IMR-90 (cell line): Measurements from ENCODE around the gene ZSCAN16. TPM values are rescaled to one million over a fixed set of nuclear protein-coding genes. Genes with fewer than 3 reads are reported as not detected.
A peak's percentile ranks its signal among the peaks of the same experiment; 100 is the strongest.

ENCODE experiments used
- ATAC-seq: fragments of 200-7000 bp; cut with Tn5 transposase; 2 replicates; pipeline ENCODE4 v1.9.1; 2020; ENCODE audit warnings: low read depth, mild to moderate bottlenecking, moderate library complexity
- BruUV-seq: library from RNA; stranded (reverse); fragments of 400-500 nt; replicated peaks from 2 replicates; lab custom pipeline; 2021; lab: Mats Ljungman, UMichigan
- CTCF ChIA-PET: fragments of 300-600 bp; formaldehyde crosslinking; extraction: SDS; loops from one replicate; lab custom pipeline; 2021; ENCODE audit warnings: antibody characterized with exemption; lab: Yijun Ruan, JAX
- POLR2A ChIA-PET: fragments of 300-600 bp; sonication (Branson Sonifier 250); formaldehyde crosslinking; loops from one replicate; lab custom pipeline; 2022; ENCODE audit warnings: antibody characterized with exemption; ENCODE audit not compliant: unreplicated experiment; lab: Charles Lee
- DNase-seq: peaks from one replicate; pipeline ENCODE4 v3.0.0; 2013
- H2AFZ ChIP-seq: replicated peaks from 2 replicates; pipeline ENCODE3; 2013; ENCODE audit warnings: low read length, mild to moderate bottlenecking; ENCODE audit not compliant: poor library complexity
- H2AK5ac ChIP-seq: 2 replicates; pipeline ENCODE4 v1.6.1; 2013; ENCODE audit warnings: low read depth, low read length, inconsistent platforms
- H2AK9ac ChIP-seq: replicated peaks from 2 replicates; pipeline ENCODE3; 2013; ENCODE audit warnings: mild to moderate bottlenecking, low read depth, low read length, moderate library complexity; ENCODE audit not compliant: poor library complexity
- H2BK120ac ChIP-seq: 2 replicates; pipeline ENCODE4 v1.6.1; 2013; ENCODE audit warnings: low read depth, low read length, inconsistent platforms
- H2BK15ac ChIP-seq: 3 replicates; pipeline ENCODE4 v1.6.1; 2013; ENCODE audit warnings: low read depth, low read length, inconsistent platforms
- H2BK20ac ChIP-seq: 2 replicates; pipeline ENCODE4 v1.6.1; 2013; ENCODE audit warnings: low read depth, mild to moderate bottlenecking, inconsistent platforms, low read length, moderate library complexity
- H2BK5ac ChIP-seq: 2 replicates; pipeline ENCODE4 v1.6.1; 2013; ENCODE audit warnings: mild to moderate bottlenecking, low read depth, low read length, inconsistent platforms; ENCODE audit not compliant: poor library complexity, severe bottlenecking
- H3K14ac ChIP-seq: replicated peaks from 2 replicates; pipeline ENCODE4 v1.6.1; 2013; ENCODE audit warnings: low read depth, low read length, inconsistent platforms
- H3K18ac ChIP-seq: 2 replicates; pipeline ENCODE4 v1.6.1; 2013; ENCODE audit warnings: low read depth, low read length, control low read depth
- H3K23ac ChIP-seq: 2 replicates; pipeline ENCODE4 v1.6.1; 2013; ENCODE audit warnings: low read depth, low read length, inconsistent platforms
- H3K27ac ChIP-seq: 2 replicates; pipeline ENCODE4 v1.5.1; 2013; ENCODE audit warnings: mild to moderate bottlenecking, control low read depth, low read length; ENCODE audit not compliant: insufficient read depth
- H3K27me3 ChIP-seq: 2 replicates; pipeline ENCODE4 v1.6.1; 2013; ENCODE audit warnings: low read length; ENCODE audit not compliant: control insufficient read depth, insufficient read depth
- H3K36me3 ChIP-seq: 2 replicates; pipeline ENCODE4 v1.6.1; 2013; ENCODE audit warnings: low read length, mixed read lengths; ENCODE audit not compliant: control insufficient read depth, insufficient read depth
- H3K4ac ChIP-seq: 2 replicates; pipeline ENCODE4 v1.6.1; 2013; ENCODE audit warnings: low read depth, low read length, inconsistent platforms
- H3K4me1 ChIP-seq: 2 replicates; pipeline ENCODE4 v1.6.1; 2013; ENCODE audit warnings: low read length, mixed read lengths; ENCODE audit not compliant: control insufficient read depth, insufficient read depth
- H3K4me2 ChIP-seq: 2 replicates; pipeline ENCODE4 v1.6.1; 2013; ENCODE audit warnings: low read depth, mild to moderate bottlenecking, control low read depth, low read length, moderate library complexity
- H3K4me3 ChIP-seq: 2 replicates; pipeline ENCODE4 v1.5.1; 2013; ENCODE audit warnings: low read depth, mild to moderate bottlenecking, control low read depth, low read length, moderate library complexity; ENCODE audit not compliant: insufficient read depth
- H3K56ac ChIP-seq: 2 replicates; pipeline ENCODE4 v1.6.1; 2013; ENCODE audit warnings: low read length, inconsistent platforms; ENCODE audit not compliant: insufficient read depth; ENCODE audit errors: extremely low read depth
- H3K79me1 ChIP-seq, 2 experiments: 2 replicates each; pipeline ENCODE4 v1.6.1; 2013; ENCODE audit warnings: low read length in 2 of 2, inconsistent platforms in 1 of 2, low read depth in 1 of 2
- H3K9ac ChIP-seq: 2 replicates; pipeline ENCODE4 v1.6.1; 2013; ENCODE audit warnings: low read depth, low read length, control low read depth
- H3K9me1 ChIP-seq: 2 replicates; pipeline ENCODE4 v1.6.1; 2013; ENCODE audit warnings: low read length, inconsistent platforms; ENCODE audit not compliant: insufficient read depth
- H3K9me3 ChIP-seq: 2 replicates; pipeline ENCODE4 v1.6.1; 2013; ENCODE audit warnings: low read length; ENCODE audit not compliant: control insufficient read depth, insufficient read depth
- H4K20me1 ChIP-seq: 2 replicates; pipeline ENCODE4 v1.6.1; 2013; ENCODE audit warnings: low read length, inconsistent platforms; ENCODE audit not compliant: insufficient read depth
- H4K5ac ChIP-seq: 2 replicates; pipeline ENCODE4 v1.6.1; 2013; ENCODE audit warnings: mild to moderate bottlenecking, low read depth, low read length, control low read depth
- H4K8ac ChIP-seq, 2 experiments: 2 replicates each; pipeline ENCODE4 v1.6.1; 2013; ENCODE audit warnings: low read depth in 2 of 2, low read length in 2 of 2, control low read depth in 1 of 2, inconsistent platforms in 1 of 2
- H4K91ac ChIP-seq: 2 replicates; pipeline ENCODE4 v1.6.1; 2013; ENCODE audit warnings: low read depth, low read length, inconsistent platforms; ENCODE audit not compliant: insufficient read depth
- CEBPB ChIP-seq: IDR thresholded peaks from 2 replicates; pipeline ENCODE4 v1.6.1; 2012; ENCODE audit warnings: low read depth, low read length, improper control_type of control experiment
- MAFK ChIP-seq: IDR thresholded peaks from 2 replicates; pipeline ENCODE4 v1.6.1; 2012; ENCODE audit warnings: low read depth, low read length, improper control_type of control experiment
- WGBS, 2 experiments: methylation state at CpG; one replicate each; pipeline versions ENCODE4 v1.1.5 to v1.1.7; 2013; ENCODE audit warnings: missing lambda C conversion rate in 2 of 2; ENCODE audit not compliant: insufficient read length in 1 of 2; ENCODE audit errors: extremely low coverage in 2 of 2; 5-methylcytosine and 5-hydroxymethylcytosine counted together
- dilution Hi-C: fragments of 300-500 bp; cut with HindIII; formaldehyde crosslinking; loops from one replicate; pipeline ENCODE4 v1.14.3; 2018; ENCODE audit warnings: low sequenced_read_pairs; ENCODE audit not compliant: unreplicated experiment
- in situ Hi-C: fragments of 300-500 bp; cut with MboI; formaldehyde crosslinking; loops from 3 replicates; pipeline ENCODE4 v1.14.3; 2019; ENCODE audit warnings: low sequenced_read_pairs, inconsistent platforms, mixed read lengths
- intact Hi-C: fragments of 100-400 bp; cut with micrococcal nuclease; formaldehyde crosslinking; loops from 2 replicates; pipeline ENCODE4 v1.10.0; 2022
- polyA plus RNA-seq, 3 experiments: library from polyadenylated mRNA; depleted of rRNA; stranded (reverse); fragments of >200 nt; gene quantifications; 2 replicates each; pipeline ENCODE4 v1.2.3, GENCODE V29; 2012; ENCODE audit warnings: low replicate concordance in 1 of 3
- total RNA-seq: library from RNA; depleted of rRNA; stranded (reverse); fragments of >200 nt; gene quantifications from 2 replicates; pipeline ENCODE4 v1.2.3, GENCODE V29; 2012

Gene ZSCAN16
- total and polyA plus RNA-seq, 2 of the 4 experiments (the other 2 are of a cell fraction) = 1.8 to 3.0 TPM

DNA sequence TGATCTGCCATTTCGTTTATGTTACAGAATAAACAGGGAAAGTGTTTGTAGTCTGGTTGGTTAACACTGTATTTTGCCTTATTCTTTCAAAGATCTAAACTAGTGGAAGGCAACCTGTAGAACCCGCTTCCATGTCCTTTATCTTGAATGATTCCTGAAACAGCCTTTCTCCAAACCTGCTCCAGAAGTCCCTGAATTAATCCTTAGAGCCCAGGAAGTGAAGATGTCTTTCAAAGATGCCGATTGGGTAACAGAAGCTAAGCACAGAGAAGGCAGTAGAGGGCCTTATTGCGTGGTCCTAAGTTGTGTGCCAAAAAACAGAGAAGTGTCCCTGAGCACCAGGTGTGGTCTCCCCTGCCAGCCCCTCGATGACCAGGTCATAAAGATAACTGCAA lies 19.2 kb upstream of the ZSCAN16 start:
- in situ Hi-C loops (no loop called here), dilution Hi-C loops (no loop called here), intact Hi-C loops (no loop called here)
- H3K36me3 ChIP-seq = no peaks in the 10 kb centered on the region
- H4K5ac ChIP-seq = peak overlapping the region; percentile 82
- H3K4me3 ChIP-seq = peak overlapping the region; percentile 60
- TF ChIP-seq CEBPB = 0 out of 2 replicates have a peak, but pooled peaks have one; percentile 5
- no peak for TF ChIP-seq MAFK
- no peaks in the 10 kb centered on the region for H3K79me1 ChIP-seq
- POLR2A ChIA-PET = no interaction called here
- H4K8ac ChIP-seq = peak overlapping the region; percentile 85 to 93
- H2AK9ac ChIP-seq = no peak overlapping the region
- BruUV-seq = no TSS peak
- peak overlapping the region; percentile 66; the same call in 1 of the 2 replicates for H4K91ac ChIP-seq
- DNase-seq (no peak), ATAC-seq (peak; percentile 22)
- H3K18ac ChIP-seq = peak overlapping the region; percentile 7; the same call in 1 of the 2 replicates
- peak overlapping the region; percentile 39; the same call in 1 of the 2 replicates for H3K56ac ChIP-seq
- H3K14ac ChIP-seq = peak overlapping the region; percentile 79; the same call in 1 of the 2 replicates
- H3K9me3 ChIP-seq = no peaks in the 10 kb centered on the region
- no peak overlapping the region for H2BK20ac ChIP-seq
- no peak overlapping the region for H2AK5ac ChIP-seq
- H4K20me1 ChIP-seq = no peaks in the 10 kb centered on the region
- H2BK15ac ChIP-seq = no peak overlapping the region
- H2AFZ ChIP-seq = peak overlapping the region; percentile 98
- peak overlapping the region; percentile 76 for H3K9ac ChIP-seq
- CTCF ChIA-PET = interaction anchor here (0.7 to 1.2 kb wide), 4 partner anchors 9 to 318 kb away, joined by 3 to 5 read pairs (median 4); no protein-coding TSS in a partner anchor
- H3K27me3 ChIP-seq = no peaks in the 10 kb centered on the region
- no peak overlapping the region for H2BK120ac ChIP-seq
- 43% methylated on average over 1 of the region's 5 CpGs; no CpG with 5 or more reads in 1 of the 2 experiments for WGBS, 2 experiments
- H3K23ac ChIP-seq = 0 out of 2 replicates have a peak overlapping the region, but pooled peaks have one; percentile 61
- peak overlapping the region; percentile 91 for H3K4me2 ChIP-seq
- peak overlapping the region; percentile 82 for H3K4ac ChIP-seq
- H3K9me1 ChIP-seq = no peaks in the 10 kb centered on the region
- H2BK5ac ChIP-seq = no peak overlapping the region
- no peak overlapping the region; the same call in 1 of the 2 replicates for H3K27ac ChIP-seq
- H3K4me1 ChIP-seq = peaks cover 2% of the 10 kb centered on the region
